SKM-1 (cell line): ENCODE data around the gene EPC1.

Experiments used
- DNase-seq: peaks from one replicate; lab custom pipeline; 2025; ENCODE audit not compliant: unreplicated experiment; lab: John Stamatoyannopoulos, UW

Gene EPC1

DNA sequence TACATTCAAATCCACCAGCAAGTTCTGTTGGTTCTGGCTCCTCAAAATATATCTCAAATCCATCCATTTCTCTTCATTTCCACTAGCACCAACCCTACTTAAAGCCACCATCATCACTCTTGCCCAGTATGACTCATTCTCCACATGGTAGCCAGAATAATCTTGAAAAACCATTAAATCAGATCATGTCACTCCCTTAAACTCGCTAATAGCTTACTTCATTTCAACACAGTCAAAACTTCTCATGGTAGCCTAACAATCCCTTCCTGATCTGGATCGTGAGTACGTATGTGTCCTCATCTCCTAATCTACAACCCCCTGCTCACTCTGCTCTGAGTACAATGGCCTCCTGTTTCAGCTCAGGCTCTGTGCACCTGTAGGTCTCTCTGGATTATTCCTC, 8.7 kb downstream of the EPC1 start:
- no peak for DNase-seq

DNA sequence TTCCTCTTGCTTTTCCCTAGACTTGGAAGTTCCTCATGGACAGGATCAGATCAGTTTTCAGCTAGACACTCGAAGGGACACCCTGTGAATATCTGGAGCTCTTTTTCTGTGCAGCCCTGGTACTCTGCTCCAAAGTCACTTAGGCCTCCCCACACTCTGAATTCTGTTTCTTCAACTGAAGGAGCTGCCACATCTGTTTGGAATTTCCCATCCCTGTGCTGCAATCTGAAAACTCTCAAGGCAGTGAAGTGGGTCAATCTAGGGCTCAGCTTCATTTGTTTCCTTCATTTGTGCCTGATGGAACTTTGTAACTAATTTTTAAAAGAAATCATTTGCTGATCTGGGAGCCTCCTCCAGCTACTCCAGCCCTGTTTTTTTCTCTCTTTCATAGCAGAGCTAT, 9.6 kb downstream of the EPC1 start:
- no peak for DNase-seq

DNA sequence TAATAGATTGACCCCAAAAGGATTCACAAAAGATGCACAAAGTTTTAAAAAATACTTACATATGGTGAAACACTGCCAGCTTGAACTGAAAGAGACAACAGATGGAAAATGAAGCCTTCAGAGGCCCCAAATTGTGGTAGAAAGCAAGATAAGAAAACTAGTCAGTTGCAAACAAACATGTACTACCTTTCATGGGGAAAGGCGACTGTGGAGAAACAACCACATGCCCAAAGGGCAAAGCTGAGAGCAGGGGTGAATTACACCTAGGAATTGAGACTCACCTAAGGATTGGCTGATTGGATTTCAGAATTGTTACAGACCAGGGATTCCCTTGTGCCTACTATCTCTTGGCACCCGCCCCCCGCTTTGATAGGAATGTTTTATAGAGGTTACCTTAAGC, 13.1 kb downstream of the EPC1 start:
- no peak for DNase-seq

DNA sequence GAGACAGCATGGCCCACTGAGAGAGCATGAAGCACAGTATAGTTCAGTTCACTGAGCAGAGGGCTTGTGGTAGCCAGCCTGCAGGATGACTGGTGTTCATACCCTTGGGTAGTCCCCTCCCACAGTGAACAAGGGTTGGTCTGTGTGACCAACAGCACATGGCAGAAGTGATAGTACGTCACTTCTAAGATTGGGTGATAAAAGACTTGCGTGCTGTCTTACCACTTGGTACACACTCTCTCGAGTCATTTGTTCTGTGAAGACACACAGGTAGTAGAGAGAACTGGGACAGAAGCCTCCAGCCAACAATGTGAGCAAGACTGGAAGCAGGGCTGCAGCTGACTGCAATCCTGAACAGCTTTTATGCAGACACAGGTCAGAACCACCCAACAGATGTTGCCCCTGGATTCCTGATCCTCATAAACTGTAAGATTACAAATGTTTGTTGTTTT, 14.6 kb downstream of the EPC1 start:
- no peak for DNase-seq

DNA sequence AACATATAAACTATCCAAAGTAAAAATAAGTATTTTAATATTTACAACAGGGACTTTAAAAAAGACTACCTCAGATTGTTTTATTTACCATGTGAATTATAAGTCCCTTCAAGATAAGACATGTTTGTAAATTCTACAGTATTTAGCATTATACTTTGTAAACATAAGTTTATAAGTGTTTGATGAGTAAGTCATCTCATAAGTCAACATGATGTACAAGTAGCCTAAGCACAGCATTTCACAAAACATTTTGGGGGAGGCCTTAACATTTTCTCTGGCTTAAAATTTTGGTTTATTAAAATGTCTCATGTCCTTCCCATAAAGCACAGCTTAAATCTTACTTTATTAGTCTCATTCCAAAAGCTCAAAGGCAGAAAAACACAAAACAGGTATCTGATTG, 15.4 kb downstream of the EPC1 start:
- no peak for DNase-seq

DNA sequence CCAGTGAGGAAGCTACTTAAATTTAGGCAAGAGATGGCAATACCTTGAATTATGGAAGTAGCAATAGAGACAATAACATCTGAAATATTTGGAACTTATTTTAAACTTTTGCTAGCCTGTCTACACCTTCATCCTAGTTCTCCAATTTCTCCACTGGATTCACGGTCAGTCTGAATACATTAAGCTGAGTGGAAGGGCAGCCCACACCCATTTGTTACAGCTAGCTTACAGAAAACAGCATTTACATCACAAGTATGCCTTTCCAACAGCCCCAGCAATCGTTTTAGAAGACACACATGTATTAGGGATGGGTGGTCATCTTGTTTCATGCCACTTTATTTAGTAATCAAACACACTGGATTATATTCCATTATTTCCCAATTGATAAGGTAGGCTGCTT, 16.7 kb downstream of the EPC1 start:
- DNase-seq: no peak

DNA sequence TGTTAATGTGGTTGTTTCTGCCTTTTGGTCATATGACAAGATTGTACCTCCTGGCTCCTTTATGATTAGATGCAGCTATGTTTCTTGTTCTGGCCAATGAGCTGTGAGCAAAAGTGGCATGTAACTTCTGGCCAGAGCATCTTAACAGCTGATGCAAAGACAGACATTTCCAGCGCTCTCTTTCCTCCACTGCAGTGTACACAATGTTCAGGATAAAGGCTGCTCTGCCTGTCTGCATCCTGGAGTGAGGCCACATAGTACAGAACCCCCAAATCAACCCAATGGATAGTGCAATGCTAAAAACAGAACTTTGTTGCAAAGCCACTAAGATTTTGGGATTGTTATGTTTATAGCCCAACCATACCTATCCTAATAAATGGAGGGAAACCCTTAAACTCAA, 17.9 kb downstream of the EPC1 start:
- no peak for DNase-seq

DNA sequence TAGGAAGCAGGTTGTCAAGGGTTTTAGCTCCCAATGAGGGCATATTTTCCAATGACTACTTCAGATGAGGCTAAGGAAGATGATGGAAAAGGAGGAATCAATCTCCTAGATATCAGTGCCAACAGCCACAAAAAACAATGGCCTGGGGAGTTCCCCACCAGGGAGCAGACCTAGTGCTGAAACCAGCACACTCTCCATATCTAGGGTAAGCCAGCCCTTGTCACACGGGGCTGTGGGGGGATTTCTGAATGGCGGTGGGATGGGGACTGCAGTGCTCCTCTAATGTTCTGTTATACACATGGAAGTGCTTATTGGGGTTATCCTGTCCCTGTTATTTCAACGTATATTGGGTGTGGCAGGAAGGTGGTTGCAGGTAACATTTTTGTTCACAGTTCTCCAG, 18.5 kb downstream of the EPC1 start:
- DNase-seq: no peak

DNA sequence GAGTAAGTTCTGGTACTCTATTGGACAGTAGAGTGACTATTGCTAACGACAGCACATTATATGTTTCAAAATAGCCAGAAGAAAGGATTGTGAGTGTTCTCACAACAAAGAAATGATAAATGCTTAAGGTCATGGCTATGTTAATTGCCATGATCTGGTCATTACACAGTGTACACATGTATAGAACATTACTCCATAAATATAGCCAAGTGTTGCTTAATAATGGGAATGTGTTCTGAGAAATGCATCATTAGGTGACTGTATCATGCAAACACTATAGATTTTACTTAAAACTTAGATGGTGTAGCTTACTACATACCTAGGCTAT, 19.6 kb downstream of the EPC1 start:
- no peak for DNase-seq

DNA sequence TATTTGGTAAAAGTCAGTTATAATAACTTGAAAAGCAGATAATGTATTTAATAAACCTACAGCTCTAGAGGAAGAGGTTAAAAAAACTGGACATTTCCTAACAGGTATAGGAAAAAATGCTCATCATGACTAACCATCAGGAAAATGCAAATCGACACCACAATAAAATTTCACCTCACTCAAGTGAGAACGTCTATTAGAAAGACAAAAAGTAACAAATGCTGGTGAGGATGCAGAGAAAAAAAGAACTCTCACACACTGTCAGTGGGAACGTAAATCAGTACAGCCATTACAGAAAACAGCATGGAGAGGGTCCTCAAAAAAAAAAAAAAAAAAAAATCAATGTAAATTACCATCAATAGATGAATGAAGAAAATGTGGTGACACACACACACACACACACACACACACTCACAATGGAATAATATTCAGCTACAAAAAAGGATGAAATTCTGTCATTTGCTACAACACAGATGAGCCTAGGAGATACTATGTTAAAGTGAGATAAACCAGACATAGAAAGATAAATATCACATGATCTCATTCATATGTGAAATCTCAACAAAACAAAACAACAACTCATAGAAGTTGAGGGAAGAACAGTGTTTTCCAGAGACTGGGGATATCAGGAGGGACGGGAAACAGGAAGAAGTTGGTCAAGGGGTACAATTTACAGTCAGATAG, 20.1 kb downstream of the EPC1 start:
- no peak for DNase-seq

DNA sequence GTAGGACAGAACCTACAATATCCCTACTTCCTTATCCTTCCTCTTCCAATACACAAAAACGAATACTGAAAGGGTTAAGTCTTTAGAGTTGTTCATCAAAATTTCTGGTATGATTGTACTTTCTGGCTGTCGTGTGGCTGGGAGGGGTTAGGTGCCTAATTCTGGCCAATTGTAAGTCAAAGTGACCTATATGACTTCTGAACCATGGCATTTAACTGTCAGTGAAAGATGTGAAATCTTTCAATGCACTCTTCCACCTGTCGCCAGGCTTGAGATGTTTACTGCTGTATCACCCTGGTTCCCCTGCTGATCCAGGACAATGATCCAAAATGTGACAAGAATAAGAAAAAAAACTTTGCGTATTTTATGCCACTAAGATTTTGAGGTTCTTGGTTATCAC, 20.8 kb downstream of the EPC1 start:
- no peak for DNase-seq

DNA sequence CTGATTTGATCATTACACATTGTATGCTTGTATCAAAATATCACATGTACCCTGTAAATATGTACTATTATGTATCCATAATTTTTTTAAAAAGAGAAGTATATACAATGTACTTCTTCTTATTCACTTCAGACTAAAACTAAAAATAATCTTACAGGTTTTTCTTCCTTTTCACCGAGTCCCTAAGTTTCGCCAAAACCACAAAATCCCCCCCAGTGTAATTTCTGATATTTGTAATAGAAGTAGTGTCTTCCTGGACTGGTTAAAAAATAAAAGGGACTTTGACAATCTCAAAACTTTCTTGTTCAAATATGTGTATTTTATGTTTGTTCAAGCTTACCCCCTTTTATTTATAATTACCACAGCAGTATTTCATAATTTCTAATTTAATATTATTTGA, 23.9 kb downstream of the EPC1 start:
- no peak for DNase-seq

DNA sequence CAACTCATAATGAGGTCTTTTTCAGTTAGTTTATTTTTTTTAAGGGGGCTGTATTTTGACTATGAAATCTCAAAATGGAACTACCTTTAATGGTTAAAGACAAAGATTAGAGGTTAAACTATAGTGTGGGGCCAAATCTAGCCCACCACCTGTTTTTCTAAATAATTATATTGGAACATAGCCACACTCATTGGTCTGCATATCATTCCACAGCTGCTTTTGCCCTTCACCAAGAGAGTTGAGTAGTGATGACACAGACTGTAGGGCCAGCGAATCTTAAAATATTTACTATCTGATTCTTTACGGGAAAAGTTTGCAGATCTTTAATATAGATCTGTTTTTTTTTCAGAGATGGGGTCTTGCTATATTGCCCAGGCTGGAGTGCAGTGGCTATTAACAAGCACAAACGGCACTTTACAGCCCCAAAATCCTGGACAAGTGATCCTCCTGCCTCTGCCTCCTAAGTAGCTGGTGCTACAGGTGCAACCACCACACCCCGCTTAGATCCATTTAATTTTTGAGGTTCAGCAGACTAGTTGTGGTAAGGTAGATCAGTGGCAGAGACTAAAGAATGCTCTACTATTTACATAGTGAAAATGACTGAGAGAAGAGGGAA, 25.8 kb downstream of the EPC1 start:
- no peak for DNase-seq

DNA sequence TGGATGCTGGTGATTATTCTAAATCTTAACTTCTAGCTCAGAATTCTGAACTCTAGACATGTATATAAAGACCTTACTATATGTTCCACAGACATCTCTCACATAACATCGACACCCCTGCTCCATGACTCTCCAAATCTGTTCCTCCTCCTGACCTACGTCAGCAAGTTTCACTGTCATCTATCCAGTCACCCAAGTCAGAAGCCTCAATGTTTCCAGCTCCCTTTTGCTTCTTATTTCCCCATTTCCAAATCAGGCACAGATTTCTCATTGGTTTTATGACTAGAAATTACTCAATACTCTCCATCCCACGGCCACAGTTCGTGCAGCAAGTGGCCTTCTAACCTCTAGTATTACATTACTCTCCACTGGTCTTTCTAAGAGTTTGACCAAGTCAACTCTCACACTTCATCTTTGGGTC, 28.5 kb downstream of the EPC1 start:
- no peak for DNase-seq

DNA sequence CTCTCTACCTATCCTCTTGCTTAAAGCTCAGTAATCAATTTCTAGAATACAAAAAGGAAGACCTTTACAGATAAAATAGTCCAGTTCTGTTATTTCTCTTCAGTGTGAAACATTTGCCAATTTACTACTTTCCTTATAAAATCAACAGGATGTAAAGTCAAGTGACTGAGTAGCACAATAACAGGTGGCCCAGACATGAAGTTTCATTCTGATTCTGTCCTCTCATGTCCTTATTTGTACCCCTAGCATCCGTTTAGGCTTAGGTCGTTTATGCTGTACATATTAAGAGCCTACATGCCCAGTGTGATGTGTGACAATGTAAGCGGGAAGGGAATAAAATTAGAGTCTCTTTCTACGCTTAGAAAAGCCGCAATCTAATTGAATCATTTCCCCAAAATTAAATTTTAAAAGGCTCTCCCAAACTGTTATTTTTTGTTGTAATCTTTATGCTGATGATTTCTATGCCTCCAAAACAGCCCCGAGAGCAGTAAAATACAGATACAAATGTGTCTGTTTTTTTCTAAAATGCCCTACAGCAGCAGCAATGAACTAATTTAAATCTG, 29.1 kb downstream of the EPC1 start:
- DNase-seq: no peak

DNA sequence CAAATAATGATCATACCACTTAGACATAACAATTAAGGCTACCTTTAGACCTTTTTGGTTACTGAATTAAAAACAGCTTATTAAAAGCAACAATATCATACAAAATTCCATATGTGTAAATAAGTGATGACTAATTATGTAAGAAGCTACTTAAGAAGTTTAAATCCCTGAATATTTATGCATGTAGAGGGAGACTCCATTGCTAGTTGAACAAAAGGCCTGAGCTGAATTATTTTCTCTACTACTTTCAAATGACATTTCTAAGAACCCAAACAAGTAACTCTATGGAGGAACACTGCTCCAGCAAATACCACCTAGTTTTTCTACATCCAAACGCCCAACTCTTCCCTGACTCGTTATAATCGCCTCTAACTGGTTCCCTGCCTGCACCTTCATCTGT, 31.5 kb downstream of the EPC1 start:
- DNase-seq: no peak

DNA sequence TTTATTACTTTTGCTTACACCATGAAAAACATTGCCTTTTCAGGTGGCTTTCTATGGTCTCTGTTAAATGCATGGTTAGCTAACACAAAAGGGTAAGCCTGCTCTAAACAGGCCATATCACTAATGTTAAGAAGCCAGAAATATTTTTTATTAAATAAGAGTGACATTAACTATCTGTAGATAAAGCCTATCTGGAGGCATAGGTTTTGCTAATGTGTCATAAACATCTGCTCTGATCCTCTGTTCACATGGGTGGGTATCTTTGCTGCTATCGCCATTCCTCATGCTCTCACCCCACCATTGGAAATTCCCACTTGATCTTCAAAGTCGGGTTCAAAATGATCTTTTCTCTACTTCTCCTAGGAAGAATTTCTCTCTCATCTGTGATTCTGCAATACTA, 32.4 kb downstream of the EPC1 start:
- DNase-seq: no peak

DNA sequence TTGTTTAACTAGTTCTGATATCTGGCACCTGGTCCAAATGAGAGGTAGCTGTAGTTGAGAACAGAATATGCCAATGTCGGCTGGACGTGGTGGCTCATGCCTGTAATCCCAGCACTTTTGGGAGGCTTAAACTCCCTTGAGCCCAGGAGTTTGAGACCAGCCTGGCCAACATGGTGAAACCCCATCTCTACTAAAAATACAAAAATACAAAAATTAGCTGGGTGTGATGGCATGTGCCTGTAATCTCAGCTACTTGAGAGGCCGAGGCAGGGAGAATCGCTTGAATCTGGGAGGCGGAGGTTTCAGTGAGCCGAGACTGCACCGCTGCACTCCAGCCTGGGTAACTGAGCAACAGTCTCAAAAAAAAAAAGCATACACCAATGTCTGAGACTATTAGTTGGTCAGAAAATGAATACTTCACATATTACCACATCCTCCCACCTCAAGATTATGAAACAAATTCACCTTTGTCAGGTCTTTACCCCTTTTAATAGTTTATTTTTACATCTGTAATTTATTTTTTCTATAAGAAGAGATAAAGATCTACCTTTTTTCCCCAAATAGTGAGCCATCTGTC, 38.8 kb downstream of the EPC1 start:
- DNase-seq: no peak

DNA sequence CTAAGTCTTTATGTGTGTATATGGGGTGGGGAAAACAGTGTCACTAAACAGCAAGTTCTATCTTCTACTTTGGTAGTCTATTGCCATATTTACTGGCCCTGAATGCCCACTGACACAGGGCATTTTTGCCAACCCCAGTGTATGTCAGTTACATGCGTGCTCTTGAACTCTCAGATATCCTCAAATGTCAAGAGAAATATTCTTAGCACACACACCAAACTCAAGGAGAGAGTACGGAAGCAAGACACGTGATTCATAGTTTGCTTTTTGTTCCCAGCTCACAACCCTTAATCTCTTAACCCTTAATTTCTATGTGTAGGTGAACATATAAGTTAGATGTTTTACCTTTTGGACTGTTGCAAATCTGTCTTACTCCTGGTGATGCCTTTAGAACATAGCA, 39.3 kb downstream of the EPC1 start:
- no peak for DNase-seq

DNA sequence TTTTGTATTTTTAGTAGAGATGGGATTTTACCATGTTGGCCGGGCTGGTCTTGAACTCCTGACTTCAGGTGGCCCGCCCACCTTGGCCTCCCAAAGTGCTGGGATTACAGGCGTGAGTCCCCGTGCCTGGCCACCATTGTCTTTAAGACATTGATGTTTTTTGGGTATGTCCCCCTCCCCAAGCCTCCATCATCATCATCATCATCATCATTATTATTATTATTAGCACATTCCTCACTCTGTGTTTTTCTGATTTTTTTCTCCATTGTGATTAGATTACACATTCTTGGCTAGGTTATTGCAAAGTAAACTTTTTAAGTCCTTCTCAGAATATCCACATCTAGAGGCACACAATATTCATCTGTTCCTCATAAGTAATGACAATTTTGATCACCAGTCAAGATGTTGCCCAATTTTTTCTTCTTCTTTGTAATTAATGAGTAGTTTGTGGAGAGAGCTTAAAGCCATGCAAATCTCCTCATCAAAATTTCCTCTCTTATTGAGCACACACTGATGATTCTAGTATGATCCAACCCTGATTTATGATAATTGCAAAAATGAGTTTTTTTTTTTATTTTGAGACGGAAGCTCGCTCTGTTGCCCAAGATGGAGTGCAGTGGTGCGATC, 47.5 kb downstream of the EPC1 start:
- DNase-seq: no peak

DNA sequence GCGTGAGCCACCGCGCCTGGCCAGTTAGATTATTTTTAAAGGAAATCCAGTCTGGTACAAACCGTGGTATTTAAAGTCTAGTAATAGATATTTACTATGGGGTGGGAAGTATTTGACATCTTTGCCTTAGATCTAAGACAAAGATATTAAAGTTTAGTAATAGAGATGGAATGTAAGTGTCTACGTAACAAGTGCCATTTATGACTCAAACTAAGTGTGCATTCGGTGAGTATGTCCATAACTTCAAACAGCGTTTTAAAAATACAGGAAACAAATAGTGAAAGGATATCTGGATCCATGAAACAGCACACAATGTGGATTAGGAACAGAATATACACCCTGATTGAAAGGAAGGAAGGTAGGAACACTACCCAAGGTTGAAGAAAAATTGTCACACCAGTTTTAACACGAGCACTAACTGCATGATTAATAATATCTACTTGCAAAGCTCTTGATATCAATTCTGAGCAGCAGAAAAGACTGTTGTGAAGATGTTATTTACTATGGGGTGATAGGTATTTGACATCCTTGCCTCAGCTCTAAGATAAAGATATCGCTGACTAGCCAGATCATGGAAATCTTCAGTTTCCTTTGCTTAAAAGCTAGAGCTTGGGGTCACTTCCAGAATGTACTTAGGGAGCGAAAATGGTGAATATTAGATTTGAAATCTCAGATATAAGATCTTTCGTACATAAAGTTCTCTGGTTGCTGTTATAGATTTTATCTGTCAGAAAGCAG, 48.7 kb downstream of the EPC1 start:
- DNase-seq: no peak
